Activated CD4-positive, alpha-beta T cell treated with anti-CD3 and anti-CD28 coated beads for 24 hours (primary cell): Measurements from ENCODE around the gene NAB2.
"Not testable (repeated sequence)": the region's sequence is repeated elsewhere in the genome, so short reads cannot be mapped to it uniquely, and the experiment has no call there.

Experiments
- DNase-seq, 2 donors: peaks; one replicate each; pipeline ENCODE4 v3.0.0-alpha.2; 2020; ENCODE audit warnings: low read depth in 2 of 2

NAB2 gene

GRCh38 chr12:57066245-57066644 is 22.7 kb upstream of the NAB2 start:
- no peak for DNase-seq

GRCh38 chr12:57069523-57069922 is 19.4 kb upstream of the NAB2 start:
- DNase-seq, result no peak

DNA sequence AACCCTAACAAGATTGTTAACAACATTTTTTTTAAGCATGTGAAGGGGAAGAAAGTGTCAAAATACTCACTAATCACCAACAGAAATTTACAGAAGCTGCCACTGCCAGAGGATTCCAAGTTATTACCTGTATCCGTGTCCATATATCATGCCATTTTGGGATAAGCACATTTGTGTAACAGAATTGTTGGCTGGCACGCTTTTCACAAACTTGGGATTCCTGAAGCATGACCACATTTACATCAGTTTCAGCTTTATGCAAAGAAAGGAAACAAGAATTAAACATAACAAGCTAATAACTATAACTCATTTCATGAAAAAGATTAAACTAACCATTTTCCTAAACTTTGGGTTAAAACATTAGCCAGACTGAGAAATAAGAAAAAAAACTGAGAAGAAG is 16.3 kb upstream of the NAB2 start:
- DNase-seq, result no peak

GRCh38 chr12:57073566-57074450 is 15.1 kb upstream of the NAB2 start:
- DNase-seq, result not testable (repeated sequence)

DNA sequence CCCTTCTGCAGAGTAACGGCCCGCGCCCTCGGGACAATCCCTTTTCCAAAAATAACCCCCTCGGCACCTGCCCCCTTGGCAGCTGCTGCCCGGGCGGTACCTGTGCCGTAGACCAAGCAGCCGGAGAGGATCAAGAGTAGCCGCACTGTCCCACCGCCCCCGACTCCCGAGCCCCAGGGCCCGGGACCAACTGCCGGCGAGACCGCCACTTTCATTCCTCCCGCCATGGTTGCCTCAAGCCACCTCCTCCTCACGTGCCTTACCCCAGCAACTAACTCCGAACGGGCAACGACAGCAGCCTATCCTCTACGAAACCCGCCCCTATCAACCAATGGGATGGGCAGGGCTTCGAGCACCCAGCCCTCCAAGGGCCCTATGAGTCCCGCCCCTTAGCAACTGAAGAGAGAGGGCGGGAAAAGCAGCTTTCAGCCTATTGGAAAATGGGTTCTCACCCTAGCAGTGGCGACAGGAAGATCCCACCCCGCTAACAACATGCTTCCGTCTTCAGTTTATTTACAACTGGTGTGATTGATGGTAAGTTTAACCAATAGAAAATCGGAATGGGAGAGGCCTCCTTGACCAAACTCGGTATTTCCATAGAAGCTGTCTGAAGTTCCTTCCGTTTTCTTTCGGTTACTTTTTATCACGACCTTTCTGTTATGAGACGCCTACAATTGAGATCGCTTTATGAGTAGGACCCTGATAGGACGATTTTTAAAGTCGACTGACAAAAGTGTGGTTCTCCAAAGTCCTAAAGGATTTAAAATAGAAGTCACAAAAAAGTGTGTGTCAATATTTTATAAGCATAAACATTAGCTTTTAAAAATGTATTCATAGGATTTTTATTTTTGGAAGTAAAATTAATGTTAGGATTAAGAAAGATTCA is 10.2 kb upstream of the NAB2 start, which contains the start of gene NEMP1:
TSS of gene NEMP1 (minus strand) at position 273 of the 886 bp plus-strand sequence. CDS start at position 227, 46 bp downstream.
- DNase-seq, result peak; percentile 84 to 90

DNA sequence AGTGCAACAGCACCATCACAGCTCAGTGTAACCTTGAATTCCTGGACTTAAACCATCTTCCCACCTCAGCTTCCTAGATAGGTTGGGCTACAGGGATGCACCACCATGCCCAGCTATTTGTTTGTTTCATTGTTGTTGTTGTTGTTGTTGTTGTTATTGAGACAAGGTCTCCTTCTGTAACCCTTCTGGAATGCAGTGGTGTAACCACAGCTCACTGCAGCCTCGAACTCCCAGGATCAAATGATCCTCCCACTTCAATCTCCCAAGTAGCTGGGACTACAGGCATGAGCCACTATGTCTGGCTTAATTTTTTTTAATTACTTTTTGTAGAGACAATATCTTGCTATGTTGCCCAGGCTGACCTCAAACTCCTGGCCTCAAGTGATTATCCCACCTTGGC is 9.1 kb upstream of the NAB2 start:
- DNase-seq, result no peak

- DNase-seq, result no peak
These were observed 8.1 kb upstream of the NAB2 start for GRCh38 chr12:57080855-57081254.

- peak in 1 of 2 donors; percentile 43 for DNase-seq
These were observed 2.9 kb upstream of the NAB2 start for GRCh38 chr12:57085999-57086492.

- DNase-seq, result peak in 1 of 2 donors; percentile 37
These were observed 2.4 kb upstream of the NAB2 start for GRCh38 chr12:57086493-57087009.

- DNase-seq, result peak; percentile 92 to 95
These were observed 1.8 kb upstream of the NAB2 start for GRCh38 chr12:57087010-57087690.

- peak; percentile 69 to 80 for DNase-seq
These were observed 1.1 kb upstream of the NAB2 start for GRCh38 chr12:57087691-57088353.

- DNase-seq, result peak in 1 of 2 donors; percentile 26
These were observed 644 bp downstream of the NAB2 start for GRCh38 chr12:57089271-57090245.

- no peak for DNase-seq
These were observed 1.6 kb downstream of the NAB2 start for GRCh38 chr12:57090490-57090889.

GRCh38 chr12:57090924-57091637 is 2.2 kb downstream of the NAB2 start:
- no peak for DNase-seq

- DNase-seq, result no peak
These were observed 3.0 kb downstream of the NAB2 start for GRCh38 chr12:57091638-57092528.

GRCh38 chr12:57092529-57092862 is 3.6 kb downstream of the NAB2 start:
- no peak for DNase-seq

GRCh38 chr12:57092876-57093414 is 4.0 kb downstream of the NAB2 start:
- no peak for DNase-seq
